Measurements from ENCODE around the gene USP2. TPM values are rescaled to one million over a fixed set of nuclear protein-coding genes. Genes with fewer than 3 reads are reported as not detected.

USP2 gene
- total RNA-seq, 1 donor from 2014 or later = 0.26 TPM

DNA sequence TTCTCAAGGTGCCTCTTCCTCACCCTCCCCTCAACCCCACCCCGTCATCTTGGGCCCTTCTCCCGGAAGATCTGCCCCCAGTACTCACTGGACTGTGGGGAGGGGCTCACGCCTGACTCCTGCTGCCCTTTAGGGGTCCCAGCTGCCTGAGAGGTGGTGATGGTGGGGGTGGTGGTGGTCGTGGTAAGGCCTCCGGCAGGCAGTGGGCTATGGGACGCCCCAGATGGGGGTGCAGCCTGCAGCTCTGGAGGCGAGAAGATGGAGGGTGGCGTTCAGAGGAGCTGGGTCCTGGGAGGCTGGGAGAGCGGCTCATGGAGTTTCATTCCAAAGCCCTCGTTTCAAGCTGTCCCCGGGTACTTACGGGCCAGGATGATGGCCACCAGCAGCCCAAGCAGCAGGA is 35.8 kb downstream of the USP2 start:
- DNase-seq (ENCODE audit: low read depth) (no peak), FAIRE-seq (no peak)
- H3K36me3 ChIP-seq (ENCODE audit: control insufficient read depth, insufficient read depth, low read length) = no peaks in the 10 kb centered on the region
- H3K27me3 ChIP-seq (ENCODE audit: control insufficient read depth, insufficient read depth, low read length) = peaks cover 15% of the 10 kb centered on the region
- H3K4me3 ChIP-seq (ENCODE audit: low read depth, low read length) = no peak overlapping the region
- TF ChIP-seq, protein P1, sequence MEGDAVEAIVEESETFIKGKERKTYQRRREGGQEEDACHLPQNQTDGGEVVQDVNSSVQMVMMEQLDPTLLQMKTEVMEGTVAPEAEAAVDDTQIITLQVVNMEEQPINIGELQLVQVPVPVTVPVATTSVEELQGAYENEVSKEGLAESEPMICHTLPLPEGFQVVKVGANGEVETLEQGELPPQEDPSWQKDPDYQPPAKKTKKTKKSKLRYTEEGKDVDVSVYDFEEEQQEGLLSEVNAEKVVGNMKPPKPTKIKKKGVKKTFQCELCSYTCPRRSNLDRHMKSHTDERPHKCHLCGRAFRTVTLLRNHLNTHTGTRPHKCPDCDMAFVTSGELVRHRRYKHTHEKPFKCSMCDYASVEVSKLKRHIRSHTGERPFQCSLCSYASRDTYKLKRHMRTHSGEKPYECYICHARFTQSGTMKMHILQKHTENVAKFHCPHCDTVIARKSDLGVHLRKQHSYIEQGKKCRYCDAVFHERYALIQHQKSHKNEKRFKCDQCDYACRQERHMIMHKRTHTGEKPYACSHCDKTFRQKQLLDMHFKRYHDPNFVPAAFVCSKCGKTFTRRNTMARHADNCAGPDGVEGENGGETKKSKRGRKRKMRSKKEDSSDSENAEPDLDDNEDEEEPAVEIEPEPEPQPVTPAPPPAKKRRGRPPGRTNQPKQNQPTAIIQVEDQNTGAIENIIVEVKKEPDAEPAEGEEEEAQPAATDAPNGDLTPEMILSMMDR (IDR thresholded peaks at IDR 0.05; ENCODE audit: insufficient read depth, low read length, severe bottlenecking) = no peak

DNA sequence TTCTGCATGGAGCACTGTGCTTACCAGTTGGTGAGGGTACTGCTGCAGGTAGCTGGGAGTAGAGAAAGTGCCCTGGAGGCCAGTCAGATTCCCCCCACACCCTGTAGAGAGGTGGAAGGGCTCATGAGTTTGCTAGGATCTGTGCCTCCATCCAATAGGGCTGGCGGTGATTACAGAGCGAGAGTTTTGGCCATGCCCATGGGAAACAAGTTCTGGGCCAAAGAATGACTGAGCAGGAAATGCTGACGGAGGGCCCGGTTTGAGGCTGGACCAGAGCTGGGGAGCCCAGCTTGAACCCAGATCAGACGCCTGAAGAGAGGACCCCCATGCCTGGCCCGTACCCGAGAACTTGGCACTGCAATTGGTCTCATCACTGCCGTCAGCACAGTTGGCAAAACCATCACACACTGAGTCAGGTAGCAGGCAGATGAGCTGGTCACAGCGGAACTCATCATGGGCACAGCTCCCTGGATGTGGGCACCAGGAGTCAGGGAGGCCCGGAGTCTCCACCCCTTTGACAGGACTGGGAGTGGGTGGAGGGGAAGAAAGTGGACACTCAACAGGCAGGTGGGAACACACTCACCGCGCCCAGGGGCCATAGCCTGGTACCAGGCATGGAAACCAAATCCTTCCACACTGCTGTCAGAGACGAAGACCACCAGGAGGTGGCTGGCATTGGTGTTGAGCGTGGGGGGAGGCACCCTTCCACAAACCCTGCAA is 37.0 kb downstream of the USP2 start:
- DNase-seq (ENCODE audit: low read depth) (no peak), FAIRE-seq (no peak)
- Histone ChIP-seq H3K36me3 (ENCODE audit: control insufficient read depth, insufficient read depth, low read length) (no peaks in the 10 kb centered on the region), H3K27me3 (ENCODE audit: control insufficient read depth, insufficient read depth, low read length) (peaks cover 18% of the 10 kb centered on the region), H3K4me3 (ENCODE audit: low read depth, low read length) (no peak overlapping the region)
- TF ChIP-seq, protein P1 (IDR thresholded peaks at IDR 0.05; ENCODE audit: insufficient read depth, low read length, severe bottlenecking) = no peak

DNA sequence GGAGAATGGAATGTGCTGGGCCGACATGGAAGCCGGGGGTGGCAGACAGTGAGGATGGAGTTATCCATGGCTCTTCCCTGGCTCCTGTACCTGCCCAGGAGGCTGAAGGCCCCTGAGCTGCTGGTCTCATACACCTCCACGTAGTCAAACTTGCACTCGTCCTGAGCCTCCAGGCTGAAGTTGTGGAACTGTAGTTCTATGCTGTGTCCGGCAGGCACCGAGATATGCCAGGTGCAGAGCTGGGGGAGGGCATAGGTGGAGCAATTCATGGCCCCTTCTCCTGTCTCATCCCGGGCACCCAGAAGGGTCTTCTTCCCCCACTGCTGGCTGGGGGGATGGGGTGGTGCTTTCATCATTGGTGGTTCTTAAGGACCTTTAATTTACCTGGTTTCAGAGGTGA is 37.8 kb downstream of the USP2 start:
- Histone ChIP-seq H3K27me3 (ENCODE audit: control insufficient read depth, insufficient read depth, low read length) (peaks cover 21% of the 10 kb centered on the region), H3K36me3 (ENCODE audit: control insufficient read depth, insufficient read depth, low read length) (no peaks in the 10 kb centered on the region), H3K4me3 (ENCODE audit: low read depth, low read length) (no peak overlapping the region)
- TF ChIP-seq, protein P1 (IDR thresholded peaks at IDR 0.05; ENCODE audit: insufficient read depth, low read length, severe bottlenecking) = no peak
- FAIRE-seq = no peak
- no peak for DNase-seq (ENCODE audit: low read depth)

DNA sequence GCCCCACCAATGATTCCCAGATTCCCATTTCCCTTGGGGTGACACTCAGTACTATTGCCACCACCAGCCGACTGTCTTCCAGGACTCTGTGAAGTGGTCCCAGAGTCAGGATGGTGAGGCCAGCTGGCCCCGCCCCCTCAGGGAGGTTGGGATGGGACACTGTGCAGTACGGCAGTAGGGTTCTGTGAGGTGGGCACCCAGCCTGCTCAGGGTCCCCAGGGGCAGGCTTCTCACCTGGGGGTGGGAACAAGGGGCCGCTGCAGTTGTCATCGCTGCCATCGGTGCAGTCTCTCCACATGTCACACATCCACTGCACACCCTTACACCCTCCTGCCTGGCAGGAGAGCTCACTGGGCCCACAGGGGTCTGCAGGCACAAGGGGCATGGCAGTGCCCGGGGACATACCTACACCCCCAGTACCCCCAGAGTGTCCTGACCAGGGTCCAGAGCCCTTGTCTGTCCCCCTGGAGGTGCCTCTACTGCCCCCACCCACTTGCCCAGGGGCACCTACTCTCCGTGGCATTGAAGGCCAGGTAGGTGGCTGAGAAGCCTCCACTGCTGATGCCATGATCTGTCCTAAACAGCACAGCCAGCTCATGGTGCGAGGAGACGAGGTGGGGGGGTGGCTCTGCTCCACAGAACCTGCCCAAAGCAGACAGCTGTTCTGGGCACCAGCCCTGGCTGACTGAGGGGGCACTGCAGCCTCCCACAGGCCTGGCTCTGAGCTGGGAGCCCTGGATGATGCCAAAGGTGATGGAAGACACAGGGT is 38.9 kb downstream of the USP2 start:
- FAIRE-seq = no peak
- TF ChIP-seq, protein P1 (IDR thresholded peaks at IDR 0.05; ENCODE audit: insufficient read depth, low read length, severe bottlenecking) = no peak
- Histone ChIP-seq H3K4me3 (ENCODE audit: low read depth, low read length) (no peak overlapping the region), H3K36me3 (ENCODE audit: control insufficient read depth, insufficient read depth, low read length) (no peaks in the 10 kb centered on the region), H3K27me3 (ENCODE audit: control insufficient read depth, insufficient read depth, low read length) (peaks cover 21% of the 10 kb centered on the region)
- DNase-seq (ENCODE audit: low read depth) = no peak

DNA sequence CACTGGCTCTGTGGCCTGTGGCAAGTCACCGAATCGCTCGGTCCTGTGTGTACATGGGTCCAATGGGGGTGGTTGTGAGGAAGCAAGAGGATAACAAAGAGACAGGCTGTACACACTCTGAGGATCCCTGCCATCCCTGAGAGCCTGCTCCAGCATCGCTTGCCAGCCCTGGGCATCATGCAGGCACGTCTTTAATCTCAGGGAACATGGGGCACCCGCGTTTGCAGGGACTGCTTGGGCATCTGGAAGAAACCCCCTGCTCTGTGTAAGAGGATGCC is 39.5 kb downstream of the USP2 start:
- H3K36me3 ChIP-seq (ENCODE audit: control insufficient read depth, insufficient read depth, low read length) = peaks cover under 1% of the 10 kb centered on the region
- H3K27me3 ChIP-seq (ENCODE audit: control insufficient read depth, insufficient read depth, low read length) = peaks cover 20% of the 10 kb centered on the region
- DNase-seq (ENCODE audit: low read depth) (no peak), FAIRE-seq (no peak)
- TF ChIP-seq, protein P1 (IDR thresholded peaks at IDR 0.05; ENCODE audit: insufficient read depth, low read length, severe bottlenecking) = no peak
- no peak overlapping the region for H3K4me3 ChIP-seq (ENCODE audit: low read depth, low read length)

Data from bronchial epithelial cell (primary cell).